Tibial nerve (tissue), 4 donors: ENCODE data around the gene B3GAT3. TPM values are rescaled to one million over a fixed set of nuclear protein-coding genes. Genes with fewer than 3 reads are reported as not detected.

Experiments
- DNase-seq, 2 donors: peaks; one replicate each; pipeline ENCODE4 v3.0.0-alpha.2; 2019; ENCODE audit warnings: low spot score in 2 of 2
- H3K27ac ChIP-seq, 4 donors: fragments of 200-600 bp; sonication (generic) in 3 of 4; one replicate each; pipeline ENCODE4 v1.5.1; 2017 to 2019; ENCODE audit warnings: mild to moderate bottlenecking in 1 of 4
- H3K27me3 ChIP-seq, 2 donors: fragments of 200-600 bp; sonication (generic) in 1 of 2; one replicate each; pipeline versions ENCODE4 v1.5.1 to v1.6.0; 2017 to 2019
- H3K36me3 ChIP-seq, 3 donors: fragments of 200-600 bp; sonication (generic); one replicate each; pipeline ENCODE4 v1.5.1; 2018 to 2019
- H3K4me1 ChIP-seq, 4 donors: fragments of 200-600 bp; sonication (generic) in 3 of 4; one replicate each; pipeline ENCODE4 v1.5.1; 2017 to 2019
- H3K4me3 ChIP-seq, 4 donors: fragments of 200-600 bp; sonication (generic) in 3 of 4; one replicate each; pipeline ENCODE4 v1.5.1; 2017 to 2019; ENCODE audit warnings: mild to moderate bottlenecking in 1 of 4, moderate library complexity in 1 of 4
- H3K9me3 ChIP-seq, 4 donors: fragments of 200-600 bp; sonication (generic) in 3 of 4; one replicate each; pipeline ENCODE4 v1.5.1; 2017 to 2019
- EP300 ChIP-seq, 2 donors: sonication (generic); formaldehyde crosslinking; IDR thresholded peaks; one replicate each; pipeline ENCODE4 v1.6.1; 2017; ENCODE audit warnings: antibody characterized with exemption in 2 of 2, mild to moderate bottlenecking in 1 of 2
- POLR2A ChIP-seq, 2 donors: fragments of 450-650 bp; IDR thresholded peaks; one replicate each; pipeline ENCODE4 v1.6.1; 2017; ENCODE audit warnings: antibody characterized with exemption in 2 of 2, mild to moderate bottlenecking in 2 of 2, moderate library complexity in 2 of 2
- WGBS, 2 donors: methylation state at CpG; one replicate each; pipeline ENCODE4 v1.1.5; 2018; 5-methylcytosine and 5-hydroxymethylcytosine counted together
- total RNA-seq, 4 donors: library from RNA; depleted of rRNA; stranded (reverse); fragments of >200 nt; gene quantifications; one replicate each; pipeline ENCODE4 v1.1.0, GENCODE V29; 2016
- TF ChIP-seq, protein P1 (sequence below), 5 experiments: fragments of 200-600 bp in 3 of 5; fragments of 450-650 bp in 2 of 5; sonication (generic) in 3 of 5; IDR thresholded peaks; one replicate each; pipeline ENCODE4 v1.5.1; 2016 to 2019; ENCODE audit warnings: antibody characterized with exemption in 5 of 5, mild to moderate bottlenecking in 3 of 5, moderate library complexity in 2 of 5

B3GAT3 gene
- total RNA-seq, 4 donors from 2014 or later: 35.4 to 60.3 (median 50.7) TPM

DNA sequence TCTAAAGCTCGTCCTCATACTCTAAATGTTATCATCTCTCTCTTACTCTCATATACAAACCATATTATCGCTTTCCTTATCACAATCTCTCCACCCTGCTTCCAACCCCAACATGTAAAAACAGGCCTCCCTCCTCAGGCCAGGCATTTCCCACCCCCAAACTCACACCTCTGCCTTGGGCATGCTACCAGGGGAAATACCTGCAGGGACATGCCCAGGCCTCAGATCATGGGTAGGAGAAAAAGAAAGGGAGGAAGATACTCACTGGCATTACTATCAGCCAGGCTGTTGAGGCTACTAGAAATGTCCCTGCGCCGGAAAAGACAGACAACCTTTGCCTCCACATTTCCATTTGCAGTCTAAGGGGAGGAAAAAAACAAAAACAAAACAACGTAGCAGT, 21.9 kb downstream of the B3GAT3 start:
- peaks cover 5 to 47% (median 21%) of the 10 kb centered on the region in 3 donors for H3K36me3 ChIP-seq
- peaks cover 4 to 61% (median 28%) of the 10 kb centered on the region in 4 donors for H3K4me1 ChIP-seq
- peak overlapping the region; percentile 79 to 99 (median 85) for H3K4me3 ChIP-seq
- DNase-seq: no peak
- peak overlapping the region; percentile 79 to 99 (median 98) for H3K27ac ChIP-seq
- no peaks in the 10 kb centered on the region for H3K9me3 ChIP-seq
- 30 to 36% methylated on average over 5 of the region's 5 CpGs for WGBS, 2 donors
- TF ChIP-seq, protein P1, sequence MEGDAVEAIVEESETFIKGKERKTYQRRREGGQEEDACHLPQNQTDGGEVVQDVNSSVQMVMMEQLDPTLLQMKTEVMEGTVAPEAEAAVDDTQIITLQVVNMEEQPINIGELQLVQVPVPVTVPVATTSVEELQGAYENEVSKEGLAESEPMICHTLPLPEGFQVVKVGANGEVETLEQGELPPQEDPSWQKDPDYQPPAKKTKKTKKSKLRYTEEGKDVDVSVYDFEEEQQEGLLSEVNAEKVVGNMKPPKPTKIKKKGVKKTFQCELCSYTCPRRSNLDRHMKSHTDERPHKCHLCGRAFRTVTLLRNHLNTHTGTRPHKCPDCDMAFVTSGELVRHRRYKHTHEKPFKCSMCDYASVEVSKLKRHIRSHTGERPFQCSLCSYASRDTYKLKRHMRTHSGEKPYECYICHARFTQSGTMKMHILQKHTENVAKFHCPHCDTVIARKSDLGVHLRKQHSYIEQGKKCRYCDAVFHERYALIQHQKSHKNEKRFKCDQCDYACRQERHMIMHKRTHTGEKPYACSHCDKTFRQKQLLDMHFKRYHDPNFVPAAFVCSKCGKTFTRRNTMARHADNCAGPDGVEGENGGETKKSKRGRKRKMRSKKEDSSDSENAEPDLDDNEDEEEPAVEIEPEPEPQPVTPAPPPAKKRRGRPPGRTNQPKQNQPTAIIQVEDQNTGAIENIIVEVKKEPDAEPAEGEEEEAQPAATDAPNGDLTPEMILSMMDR (IDR thresholded peaks at IDR 0.05): no peak
- no peak for TF ChIP-seq POLR2A (IDR thresholded peaks at IDR 0.05)
- no peak for TF ChIP-seq EP300 (IDR thresholded peaks at IDR 0.05)
- no peaks in the 10 kb centered on the region for H3K27me3 ChIP-seq

- Histone ChIP-seq H3K9me3 (no peaks in the 10 kb centered on the region), H3K36me3 (peaks cover 7 to 48% (median 22%) of the 10 kb centered on the region in 3 donors), H3K4me1 (peaks cover 4 to 59% (median 28%) of the 10 kb centered on the region in 4 donors), H3K27ac (peak overlapping the region; percentile 79 to 99 (median 98)), H3K4me3 (peak overlapping the region in 3 of 4 donors; percentile 79 to 99 (median 85)), H3K27me3 (no peaks in the 10 kb centered on the region)
- 27 to 29% methylated on average over 6 to 7 of the region's 7 CpGs for WGBS, 2 donors
- DNase-seq: peak; percentile 91 to 96
- TF ChIP-seq EP300 (IDR thresholded peaks at IDR 0.05): peak; percentile 79 to 87
- TF ChIP-seq POLR2A (IDR thresholded peaks at IDR 0.05): no peak
- TF ChIP-seq, protein P1 (IDR thresholded peaks at IDR 0.05): peak in 1 of 5 experiments; percentile 33
These were observed 22.6 kb downstream of the B3GAT3 start for GRCh38 chr11:62599069-62599696.

DNA sequence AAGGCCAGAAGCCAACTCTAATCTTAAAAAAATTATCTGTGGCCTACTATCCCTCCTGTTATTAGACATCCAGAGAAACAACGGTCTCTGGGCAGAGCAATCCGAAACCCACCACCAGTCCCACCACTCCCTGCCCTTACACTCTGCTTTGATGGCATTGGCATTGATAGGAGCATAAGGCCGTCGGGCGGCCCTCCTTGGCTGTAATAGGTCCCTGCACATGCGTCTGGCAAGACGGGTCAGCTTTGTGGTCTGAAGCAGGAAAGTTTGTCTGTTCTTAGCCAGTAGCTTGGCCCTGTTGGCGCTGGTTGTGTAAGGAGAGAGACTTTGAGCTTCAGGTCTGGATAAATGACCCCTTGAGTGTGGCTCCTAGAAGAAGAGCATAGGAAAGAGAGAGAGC, 26.7 kb downstream of the B3GAT3 start:
- Histone ChIP-seq H3K4me1 (peaks cover 4 to 70% (median 43%) of the 10 kb centered on the region in 4 donors), H3K36me3 (peaks cover 8 to 50% (median 22%) of the 10 kb centered on the region in 3 donors)

GRCh38 chr11:62593434-62594044, 28.2 kb downstream of the B3GAT3 start:
- Histone ChIP-seq H3K4me3 (peak overlapping the region in 1 of 4 donors; percentile 8), H3K36me3 (peaks cover 8 to 55% (median 22%) of the 10 kb centered on the region in 3 donors), H3K9me3 (no peaks in the 10 kb centered on the region), H3K4me1 (peaks cover 1 to 66% (median 30%) of the 10 kb centered on the region in 4 donors), H3K27ac (peak overlapping the region; percentile 94 to 99 (median 96)), H3K27me3 (no peaks in the 10 kb centered on the region)
- peak; percentile 71 to 80 for DNase-seq
- TF ChIP-seq, protein P1 (IDR thresholded peaks at IDR 0.05): peak; percentile 55 to 75 (median 66)
- no peak for TF ChIP-seq POLR2A (IDR thresholded peaks at IDR 0.05)
- WGBS, 2 donors: 44 to 53% methylated on average over 13 of the region's 13 CpGs

More for the DNA sequence above, 26.7 kb downstream of the B3GAT3 start:
- Histone ChIP-seq H3K27me3 (no peaks in the 10 kb centered on the region), H3K4me3 (no peak overlapping the region), H3K27ac (peak overlapping the region in 3 of 4 donors; percentile 95 to 99 (median 97)), H3K9me3 (no peaks in the 10 kb centered on the region)
- 76 to 89% methylated on average over 8 of the region's 8 CpGs for WGBS, 2 donors
- no peak for DNase-seq
- TF ChIP-seq POLR2A (IDR thresholded peaks at IDR 0.05) (no peak), EP300 (IDR thresholded peaks at IDR 0.05) (no peak)
- TF ChIP-seq, protein P1 (IDR thresholded peaks at IDR 0.05): no peak

DNA sequence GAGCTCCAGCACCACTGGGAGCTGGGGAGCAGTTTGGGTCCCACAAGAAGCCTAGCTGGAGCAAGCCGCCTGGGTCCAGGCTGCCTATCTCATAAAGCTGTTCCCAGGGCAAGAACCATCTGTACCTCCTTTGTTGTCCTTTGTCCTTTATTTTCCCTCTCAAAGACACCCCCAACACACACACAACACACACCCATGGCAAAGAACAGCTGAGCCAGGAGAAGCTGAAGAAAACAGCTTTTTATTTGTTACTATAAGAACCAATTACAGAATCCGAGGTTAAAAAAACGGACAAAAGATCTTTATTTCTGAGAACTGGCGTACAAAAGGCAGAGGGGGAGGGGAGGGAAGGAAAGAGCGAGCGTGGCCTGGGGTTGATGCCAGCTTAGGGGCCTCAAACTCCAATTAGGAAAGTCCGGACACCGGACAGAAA, 28.8 kb downstream of the B3GAT3 start:
- Histone ChIP-seq H3K27ac (peak overlapping the region; percentile 94 to 99 (median 96)), H3K4me1 (peaks cover 0 to 60% (median 26%) of the 10 kb centered on the region in 4 donors), H3K36me3 (peaks cover 8 to 56% (median 18%) of the 10 kb centered on the region in 3 donors), H3K9me3 (no peaks in the 10 kb centered on the region), H3K27me3 (no peaks in the 10 kb centered on the region), H3K4me3 (peak overlapping the region in 2 of 4 donors; percentile 8 to 69)
- DNase-seq: no peak
- WGBS, 2 donors: 45 to 47% methylated on average over 8 of the region's 8 CpGs
- TF ChIP-seq, protein P1 (IDR thresholded peaks at IDR 0.05): no peak
- TF ChIP-seq POLR2A (IDR thresholded peaks at IDR 0.05): peak in 1 of 2 donors; percentile 47
- peak; percentile 48 to 80 for TF ChIP-seq EP300 (IDR thresholded peaks at IDR 0.05)
